ENCODE measurements around the gene PCLO. TPM values are rescaled to one million over a fixed set of nuclear protein-coding genes. Genes with fewer than 3 reads are reported as not detected.

PCLO gene
- total and polyA plus RNA-seq, 9 of the 15 experiments (the other 6 are each of a cell fraction or from before 2014, with no cell fraction given) = under 0.01 to 0.01 TPM; not detected in 7

DNA sequence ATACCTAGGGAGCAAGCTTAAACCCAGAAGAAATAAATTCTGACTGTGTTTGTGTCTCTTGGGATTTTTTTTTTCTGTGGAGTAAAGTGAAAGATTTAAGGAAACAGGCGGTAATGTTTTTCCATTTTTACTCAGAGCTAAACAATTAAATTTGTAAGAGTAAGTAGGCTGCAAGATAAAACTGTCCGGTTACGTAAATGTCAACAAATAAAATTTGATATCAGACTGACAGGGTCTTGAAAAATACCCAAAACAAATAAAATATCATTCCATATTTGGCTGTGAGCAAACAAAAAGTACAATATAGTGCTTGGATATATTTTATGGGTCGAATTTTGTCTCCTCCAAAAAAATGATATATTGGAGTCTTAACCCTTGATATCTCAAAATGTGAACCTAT lies 217.6 kb downstream of the PCLO start:
- H3K27me3 ChIP-seq (ENCODE audit: control insufficient read depth in 2 of 2, insufficient read depth in 2 of 2, low read length in 2 of 2) = no peaks in the 10 kb centered on the region
- no peak overlapping the region for H3K4me3 ChIP-seq
- H3K4me2 ChIP-seq (ENCODE audit: insufficient read depth, low read length) = no peak overlapping the region
- intact Hi-C loops (cut with micrococcal nuclease) (no loop called here), in situ Hi-C loops (cut with MboI) (no loop called here)
- no peak for TF ChIP-seq CBX3 (IDR thresholded peaks at IDR 0.05; ENCODE audit: borderline replicate concordance in 1 of 2, low read length in 2 of 2)
- BruUV-seq (replicated peaks) = no TSS peak
- no peak overlapping the region for H2AFZ ChIP-seq (ENCODE audit: low read depth, low read length)
- no peak overlapping the region for H3K27ac ChIP-seq (ENCODE audit: extremely low read depth, low read depth, low read length)
- no peaks in the 10 kb centered on the region for H3K4me1 ChIP-seq (replicated peaks in 1 of 2; ENCODE audit: control insufficient read depth in 2 of 2, insufficient read depth in 2 of 2, low read length in 2 of 2)
- H3K79me2 ChIP-seq (ENCODE audit: control insufficient read depth, insufficient read depth, low read length) = no peaks in the 10 kb centered on the region
- DNase-seq (ENCODE audit: extremely low read depth in 1 of 4, low spot score in 3 of 4) (no peak), ATAC-seq (no peak), FAIRE-seq (no peak)
- no peaks in the 10 kb centered on the region for H4K20me1 ChIP-seq (replicated peaks; ENCODE audit: control insufficient read depth, insufficient read depth, low read length)
- H3K9me1 ChIP-seq (ENCODE audit: control insufficient read depth, insufficient read depth, low read length) = no peaks in the 10 kb centered on the region
- ChIA-PET POLR2A (no interaction called here), CTCF (ENCODE audit: low intra/inter-chr PET ratio) (no interaction called here)
- H3K36me3 ChIP-seq (ENCODE audit: control insufficient read depth, insufficient read depth, low read length) = no peaks in the 10 kb centered on the region
- H3K9me3 ChIP-seq (replicated peaks; ENCODE audit: control insufficient read depth, insufficient read depth, low read depth, low read length) = no peaks in the 10 kb centered on the region
- H3K9ac ChIP-seq (ENCODE audit: insufficient read depth in 1 of 2, low read depth in 2 of 2, low read length in 2 of 2) = no peak overlapping the region
- WGBS (ENCODE audit: insufficient coverage, low coverage, missing lambda C conversion rate) = 5% methylated on average over 4 of the region's 4 CpGs

DNA sequence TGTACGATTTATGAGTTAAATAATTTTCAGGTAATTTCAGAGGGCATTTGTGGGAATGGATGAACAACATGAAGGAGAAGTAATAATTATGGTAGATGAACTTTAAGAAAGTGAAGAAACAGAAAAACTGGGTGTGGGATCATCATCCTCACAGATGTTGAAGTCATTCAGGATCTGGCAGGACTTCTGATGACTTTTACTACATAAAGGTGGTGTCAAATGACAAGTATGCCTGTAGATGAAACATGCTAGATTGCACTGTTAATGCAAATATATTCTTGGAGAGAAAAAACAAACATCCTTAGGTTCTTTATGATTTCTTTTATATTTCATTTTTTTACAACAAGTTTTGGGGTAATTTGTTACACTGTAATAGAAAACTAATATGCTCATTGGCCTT lies 230.2 kb downstream of the PCLO start:
- BruUV-seq (replicated peaks) = no TSS peak

More for the DNA sequence above, 230.2 kb downstream of the PCLO start:
- Histone ChIP-seq H3K9me1 (ENCODE audit: control insufficient read depth, insufficient read depth, low read length) (no peaks in the 10 kb centered on the region), H3K4me3 (no peak overlapping the region), H3K4me2 (ENCODE audit: insufficient read depth, low read length) (no peak overlapping the region), H3K9ac (ENCODE audit: insufficient read depth in 1 of 2, low read depth in 2 of 2, low read length in 2 of 2) (no peak overlapping the region), H3K36me3 (ENCODE audit: control insufficient read depth, insufficient read depth, low read length) (no peaks in the 10 kb centered on the region), H3K27ac (ENCODE audit: extremely low read depth, low read depth, low read length) (no peak overlapping the region), H3K79me2 (ENCODE audit: control insufficient read depth, insufficient read depth, low read length) (no peaks in the 10 kb centered on the region), H3K4me1 (replicated peaks in 1 of 2; ENCODE audit: control insufficient read depth in 2 of 2, insufficient read depth in 2 of 2, low read length in 2 of 2) (no peaks in the 10 kb centered on the region), H3K27me3 (ENCODE audit: control insufficient read depth in 2 of 2, insufficient read depth in 2 of 2, low read length in 2 of 2) (no peaks in the 10 kb centered on the region), H3K9me3 (replicated peaks; ENCODE audit: control insufficient read depth, insufficient read depth, low read depth, low read length) (no peaks in the 10 kb centered on the region), H4K20me1 (replicated peaks; ENCODE audit: control insufficient read depth, insufficient read depth, low read length) (no peaks in the 10 kb centered on the region), H2AFZ (ENCODE audit: low read depth, low read length) (no peak overlapping the region)
- no peak for FAIRE-seq
- no peak for DNase-seq (ENCODE audit: extremely low read depth in 1 of 4, low spot score in 3 of 4)
- POLR2A ChIA-PET = no interaction called here
- WGBS (ENCODE audit: insufficient coverage, low coverage, missing lambda C conversion rate) = 0% methylated on average over 1 of the region's 1 CpG
- TF ChIP-seq TAF15 (IDR thresholded peaks at IDR 0.05; ENCODE audit: low read depth, low read length) (no peak), TEAD2 (tag; IDR thresholded peaks at IDR 0.05) (no peak), IRF2 (CRISPR knock-in tag; IDR thresholded peaks at IDR 0.05) (no peak), RCOR1 (IDR thresholded peaks at IDR 0.05; ENCODE audit: borderline replicate concordance in 1 of 2, low read depth in 2 of 2, low read length in 2 of 2) (no peak), ZNF133 (CRISPR knock-in tag; IDR thresholded peaks at IDR 0.05) (no peak)
- TF ChIP-seq, protein P1, sequence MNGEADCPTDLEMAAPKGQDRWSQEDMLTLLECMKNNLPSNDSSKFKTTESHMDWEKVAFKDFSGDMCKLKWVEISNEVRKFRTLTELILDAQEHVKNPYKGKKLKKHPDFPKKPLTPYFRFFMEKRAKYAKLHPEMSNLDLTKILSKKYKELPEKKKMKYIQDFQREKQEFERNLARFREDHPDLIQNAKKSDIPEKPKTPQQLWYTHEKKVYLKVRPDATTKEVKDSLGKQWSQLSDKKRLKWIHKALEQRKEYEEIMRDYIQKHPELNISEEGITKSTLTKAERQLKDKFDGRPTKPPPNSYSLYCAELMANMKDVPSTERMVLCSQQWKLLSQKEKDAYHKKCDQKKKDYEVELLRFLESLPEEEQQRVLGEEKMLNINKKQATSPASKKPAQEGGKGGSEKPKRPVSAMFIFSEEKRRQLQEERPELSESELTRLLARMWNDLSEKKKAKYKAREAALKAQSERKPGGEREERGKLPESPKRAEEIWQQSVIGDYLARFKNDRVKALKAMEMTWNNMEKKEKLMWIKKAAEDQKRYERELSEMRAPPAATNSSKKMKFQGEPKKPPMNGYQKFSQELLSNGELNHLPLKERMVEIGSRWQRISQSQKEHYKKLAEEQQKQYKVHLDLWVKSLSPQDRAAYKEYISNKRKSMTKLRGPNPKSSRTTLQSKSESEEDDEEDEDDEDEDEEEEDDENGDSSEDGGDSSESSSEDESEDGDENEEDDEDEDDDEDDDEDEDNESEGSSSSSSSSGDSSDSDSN (IDR thresholded peaks at IDR 0.05; ENCODE audit: borderline replicate concordance in 1 of 2, low read depth in 2 of 2, low read length in 2 of 2) = no peak
- CTCF ChIA-PET (ENCODE audit: low intra/inter-chr PET ratio) = no interaction called here
- intact Hi-C loops (cut with micrococcal nuclease) = no loop called here
- in situ Hi-C loops (cut with MboI) = no loop called here
- ATAC-seq = no peak
